ENCODE results near the gene TCHP. TPM values are rescaled to one million over a fixed set of nuclear protein-coding genes. Genes with fewer than 3 reads are reported as not detected.

The TCHP gene
- total and polyA plus RNA-seq, 8 donors: 8.4 to 20.9 (median 10.7) TPM

DNA sequence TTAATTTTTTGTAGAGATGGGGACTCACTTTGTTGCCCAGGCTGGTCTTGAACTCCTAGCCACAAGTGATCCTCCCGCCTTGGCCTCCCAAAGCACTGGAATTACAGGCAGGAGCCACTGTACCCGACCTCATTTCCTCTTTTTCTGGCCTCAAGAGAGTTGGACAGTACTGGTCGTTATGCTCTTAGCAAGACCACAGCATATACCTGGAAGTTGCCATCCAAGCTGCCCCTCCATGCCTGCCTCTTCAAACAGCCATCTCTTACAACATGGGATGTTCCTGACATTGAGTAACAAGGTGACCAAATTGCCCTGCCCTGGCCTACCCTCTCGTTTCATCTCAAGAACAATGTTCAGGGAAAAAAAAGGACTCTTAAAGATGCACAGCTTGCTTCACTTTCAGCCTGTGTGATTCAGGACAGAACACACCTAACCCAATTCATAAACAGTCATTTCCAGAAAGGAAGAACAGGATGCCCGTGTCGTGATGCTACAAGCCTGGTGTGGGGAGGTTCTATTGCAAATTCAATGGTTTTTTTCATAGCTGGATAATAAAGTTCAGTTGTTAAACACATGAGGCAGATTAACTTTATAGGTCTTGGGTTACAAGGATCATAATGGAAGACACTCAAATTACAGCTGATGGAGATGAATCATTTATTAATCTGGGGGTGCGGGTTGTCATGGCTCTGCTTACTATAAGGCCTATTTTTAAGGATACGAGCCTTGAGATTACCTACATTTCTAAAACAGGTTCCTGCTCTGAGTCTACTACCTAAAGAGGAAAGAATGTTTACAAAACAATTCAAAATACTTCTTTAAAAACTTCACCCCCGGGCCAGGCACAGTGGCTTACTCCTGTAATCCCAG, 31.7 kb upstream of the TCHP start:
- intact Hi-C loops (cut with DNase I): no loop called here
- no peaks in the 10 kb centered on the region for H3K36me3 ChIP-seq
- DNase-seq (no peak), ATAC-seq (no peak), FAIRE-seq (no peak)
- H3K4me1 ChIP-seq: peaks cover 25 to 31% (median 26%) of the 10 kb centered on the region in 3 donors
- no peak overlapping the region for H3K4me3 ChIP-seq
- no peak overlapping the region for H3K27ac ChIP-seq
- TF ChIP-seq, protein P1, sequence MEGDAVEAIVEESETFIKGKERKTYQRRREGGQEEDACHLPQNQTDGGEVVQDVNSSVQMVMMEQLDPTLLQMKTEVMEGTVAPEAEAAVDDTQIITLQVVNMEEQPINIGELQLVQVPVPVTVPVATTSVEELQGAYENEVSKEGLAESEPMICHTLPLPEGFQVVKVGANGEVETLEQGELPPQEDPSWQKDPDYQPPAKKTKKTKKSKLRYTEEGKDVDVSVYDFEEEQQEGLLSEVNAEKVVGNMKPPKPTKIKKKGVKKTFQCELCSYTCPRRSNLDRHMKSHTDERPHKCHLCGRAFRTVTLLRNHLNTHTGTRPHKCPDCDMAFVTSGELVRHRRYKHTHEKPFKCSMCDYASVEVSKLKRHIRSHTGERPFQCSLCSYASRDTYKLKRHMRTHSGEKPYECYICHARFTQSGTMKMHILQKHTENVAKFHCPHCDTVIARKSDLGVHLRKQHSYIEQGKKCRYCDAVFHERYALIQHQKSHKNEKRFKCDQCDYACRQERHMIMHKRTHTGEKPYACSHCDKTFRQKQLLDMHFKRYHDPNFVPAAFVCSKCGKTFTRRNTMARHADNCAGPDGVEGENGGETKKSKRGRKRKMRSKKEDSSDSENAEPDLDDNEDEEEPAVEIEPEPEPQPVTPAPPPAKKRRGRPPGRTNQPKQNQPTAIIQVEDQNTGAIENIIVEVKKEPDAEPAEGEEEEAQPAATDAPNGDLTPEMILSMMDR (IDR thresholded peaks at IDR 0.05): no peak
- H3K27me3 ChIP-seq: no peaks in the 10 kb centered on the region
- WGBS, 2 donors: 88 to 93% methylated on average over 9 of the region's 9 CpGs
- no peaks in the 10 kb centered on the region for H3K9me3 ChIP-seq

DNA sequence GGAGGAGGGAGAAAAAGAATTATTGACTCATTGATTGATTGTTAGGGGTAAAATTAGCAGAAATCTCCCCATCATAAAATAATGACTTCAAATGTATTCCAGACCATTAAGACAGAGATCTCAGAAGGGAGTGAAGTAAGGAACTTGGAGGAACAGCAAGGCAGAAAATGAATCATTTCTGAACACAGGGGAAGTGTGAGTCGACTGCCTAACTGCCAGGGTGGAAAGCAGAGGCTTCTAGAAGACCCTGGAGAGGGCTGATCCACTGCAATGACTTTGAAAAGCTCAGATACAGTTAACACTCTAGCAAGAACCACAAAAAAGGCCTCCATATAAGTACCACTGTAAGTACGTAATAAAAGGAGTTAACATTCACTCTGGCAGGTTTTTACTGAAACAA, 29.4 kb upstream of the TCHP start:
- 78 to 90% methylated on average over 2 of the region's 2 CpGs for WGBS, 2 donors
- Histone ChIP-seq H3K27me3 (no peaks in the 10 kb centered on the region), H3K27ac (no peak overlapping the region), H3K4me1 (peaks cover 5 to 12% (median 8%) of the 10 kb centered on the region in 3 donors), H3K9me3 (no peaks in the 10 kb centered on the region), H3K36me3 (no peaks in the 10 kb centered on the region), H3K4me3 (no peak overlapping the region)
- intact Hi-C loops (cut with DNase I): no loop called here
- ATAC-seq (no peak), DNase-seq (no peak), FAIRE-seq (no peak)
- TF ChIP-seq, protein P1 (IDR thresholded peaks at IDR 0.05): no peak

DNA sequence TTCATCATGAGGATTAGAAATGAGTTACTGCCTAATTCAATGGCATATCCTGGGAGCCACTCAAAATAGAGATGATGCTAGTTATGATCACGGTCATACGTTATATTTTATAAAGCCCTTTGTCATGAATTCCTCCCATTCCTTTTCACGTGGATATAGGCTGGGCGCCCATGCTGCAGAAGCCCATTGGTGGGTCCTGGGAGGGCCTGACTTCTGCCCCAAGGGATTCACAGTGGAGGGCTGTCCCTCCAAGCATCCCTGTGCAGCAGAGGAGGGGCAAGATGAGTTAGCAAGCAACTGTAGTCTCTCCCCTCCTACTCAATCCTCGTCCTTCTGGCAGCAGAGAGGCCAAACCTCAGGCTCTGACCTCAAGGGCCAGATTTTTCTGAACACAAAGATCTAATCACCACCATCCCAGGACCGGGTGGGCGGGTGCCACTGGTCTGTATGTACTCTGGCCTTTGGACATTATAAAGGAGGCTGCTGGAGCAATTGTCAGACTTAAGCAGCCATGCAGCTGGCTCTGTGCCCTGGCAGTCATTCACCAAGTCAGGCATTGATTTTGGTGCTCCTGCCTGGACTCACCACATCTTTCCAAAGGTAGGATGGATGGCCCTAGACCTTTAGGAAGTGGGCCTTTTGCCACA, 28.3 kb upstream of the TCHP start:
- peaks cover 0 to 6% (median 3%) of the 10 kb centered on the region in 3 donors for H3K4me1 ChIP-seq
- no peaks in the 10 kb centered on the region for H3K36me3 ChIP-seq
- DNase-seq (peak in 1 of 6 donors; percentile 37), FAIRE-seq (no peak), ATAC-seq (peak in 1 of 4 donors; percentile 22)
- TF ChIP-seq, protein P1 (IDR thresholded peaks at IDR 0.05): no peak
- H3K9me3 ChIP-seq: no peaks in the 10 kb centered on the region
- intact Hi-C loops (cut with DNase I): no loop called here
- no peak overlapping the region for H3K4me3 ChIP-seq
- no peaks in the 10 kb centered on the region for H3K27me3 ChIP-seq
- 72 to 73% methylated on average over 7 of the region's 7 CpGs for WGBS, 2 donors
- no peak overlapping the region for H3K27ac ChIP-seq

DNA sequence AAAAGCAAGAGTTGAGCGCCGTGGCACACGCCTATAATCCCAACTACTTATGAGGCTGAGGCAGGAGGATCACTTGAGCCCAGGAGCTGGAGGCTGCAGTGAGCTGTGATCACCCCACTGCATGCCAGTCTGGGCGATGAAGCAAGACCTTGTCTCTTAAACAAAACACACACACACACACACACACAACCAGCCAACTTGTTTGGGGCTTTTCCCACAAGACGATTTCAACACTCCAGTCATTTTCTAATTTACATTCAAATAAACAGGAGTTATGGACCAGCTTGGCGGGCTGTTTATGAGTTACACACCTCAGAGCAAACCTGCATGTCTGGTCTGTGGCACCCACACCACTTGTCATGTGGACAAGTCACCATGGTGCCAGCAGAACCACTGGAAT, 26.4 kb upstream of the TCHP start:
- Histone ChIP-seq H3K4me3 (no peak overlapping the region), H3K36me3 (no peaks in the 10 kb centered on the region), H3K27me3 (no peaks in the 10 kb centered on the region), H3K9me3 (no peaks in the 10 kb centered on the region), H3K27ac (no peak overlapping the region), H3K4me1 (peaks cover under 1 to 8% (median 6%) of the 10 kb centered on the region in 3 donors)
- DNase-seq (no peak), FAIRE-seq (no peak), ATAC-seq (no peak)
- TF ChIP-seq, protein P1 (IDR thresholded peaks at IDR 0.05): no peak
- 87 to 88% methylated on average over 6 of the region's 6 CpGs for WGBS, 2 donors
- intact Hi-C loops (cut with DNase I): no loop called here

Measured in pancreas (tissue), 10 donors.